SK-N-SH treated with all-trans-retinoic acid at 6 μM for 48 hours (cell line): ENCODE data around the gene EEFSEC.

Experiments
- GLIS3 ChIP-seq: fragments of 250-450 bp; sonication (Bioruptor Pico); IDR thresholded peaks from 2 replicates; pipeline ENCODE4 v1.5.0; 2020; ENCODE audit warnings: mild to moderate bottlenecking, moderate library complexity
- OSR1 ChIP-seq: fragments of 250-450 bp; sonication (Bioruptor Pico); IDR thresholded peaks from 2 replicates; pipeline ENCODE4 v1.8.0; 2022; ENCODE audit warnings: moderate library complexity, mild to moderate bottlenecking, inconsistent platforms
- PPARA ChIP-seq: fragments of 250-450 bp; sonication (Bioruptor Pico); IDR thresholded peaks from 2 replicates; pipeline ENCODE4 v1.5.0; 2020; ENCODE audit warnings: mild to moderate bottlenecking, borderline replicate concordance
- RARB ChIP-seq: fragments of 250-450 bp; sonication (Bioruptor Pico); IDR thresholded peaks from 2 replicates; pipeline ENCODE4 v1.8.0; 2021; ENCODE audit warnings: mild to moderate bottlenecking, moderate library complexity
- SNAI2 ChIP-seq: fragments of 250-450 bp; sonication (Bioruptor Pico); IDR thresholded peaks from 2 replicates; pipeline ENCODE4 v1.5.0; 2020; ENCODE audit warnings: mild to moderate bottlenecking, moderate library complexity
- TCF4 ChIP-seq: fragments of 250-450 bp; sonication (Bioruptor Pico); IDR thresholded peaks from 2 replicates; pipeline ENCODE4 v1.8.0; 2021; ENCODE audit warnings: mild to moderate bottlenecking, moderate library complexity, borderline replicate concordance
- TOX ChIP-seq: fragments of 250-450 bp; sonication (Bioruptor Pico); IDR thresholded peaks from 2 replicates; pipeline ENCODE4 v1.8.0; 2021; ENCODE audit warnings: mild to moderate bottlenecking, moderate library complexity, borderline replicate concordance
- ZFP3 ChIP-seq: fragments of 250-450 bp; sonication (Bioruptor Pico); IDR thresholded peaks from 2 replicates; pipeline ENCODE4 v1.5.0; 2020; ENCODE audit warnings: mild to moderate bottlenecking, moderate library complexity
- ZFP30 ChIP-seq: fragments of 450-650 bp; formaldehyde crosslinking; IDR thresholded peaks from 2 replicates; pipeline ENCODE4 v1.5.0; 2022; ENCODE audit warnings: mild to moderate bottlenecking, moderate library complexity
- ZNF8 ChIP-seq: fragments of 450-650 bp; formaldehyde crosslinking; IDR thresholded peaks from 2 replicates; pipeline ENCODE4 v1.5.0; 2020; ENCODE audit warnings: mild to moderate bottlenecking, moderate library complexity
- TF ChIP-seq, protein P1 (sequence below): fragments of 250-450 bp; sonication (Bioruptor Pico); IDR thresholded peaks from 2 replicates; pipeline ENCODE4 v1.8.0; 2020; ENCODE audit warnings: mild to moderate bottlenecking, moderate library complexity, borderline replicate concordance
- TF ChIP-seq, protein P2 (sequence below): fragments of 250-450 bp; sonication (Bioruptor Pico); IDR thresholded peaks from 2 replicates; pipeline ENCODE4 v1.5.1; 2020; ENCODE audit warnings: low read depth, mild to moderate bottlenecking, moderate library complexity
- TF ChIP-seq, protein P3 (sequence below): fragments of 250-450 bp; sonication (Bioruptor Pico); IDR thresholded peaks from 2 replicates; pipeline ENCODE4 v1.5.0; 2020; ENCODE audit warnings: mild to moderate bottlenecking, moderate library complexity

DNA sequence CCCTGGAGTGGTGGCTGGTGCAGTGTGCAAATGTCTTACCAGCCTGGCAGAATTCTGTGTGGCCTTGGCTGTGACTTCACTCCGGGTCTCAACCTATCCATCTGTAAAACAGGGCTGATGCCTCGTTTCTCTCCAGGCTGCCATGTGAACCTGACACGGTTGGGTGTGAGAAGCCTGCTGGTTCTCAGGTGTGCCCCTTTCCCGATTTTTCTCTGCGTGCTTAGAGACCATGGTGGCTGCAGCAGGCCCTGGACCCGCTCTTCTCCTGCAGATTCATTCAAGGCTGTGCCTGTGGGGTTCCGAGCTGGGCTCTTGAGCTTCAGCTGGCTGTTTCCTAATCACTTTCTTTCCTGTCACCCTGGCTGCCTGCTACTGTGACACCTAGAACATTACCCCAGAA is 38.9 kb downstream of the EEFSEC start:
- TF ChIP-seq, protein P1, sequence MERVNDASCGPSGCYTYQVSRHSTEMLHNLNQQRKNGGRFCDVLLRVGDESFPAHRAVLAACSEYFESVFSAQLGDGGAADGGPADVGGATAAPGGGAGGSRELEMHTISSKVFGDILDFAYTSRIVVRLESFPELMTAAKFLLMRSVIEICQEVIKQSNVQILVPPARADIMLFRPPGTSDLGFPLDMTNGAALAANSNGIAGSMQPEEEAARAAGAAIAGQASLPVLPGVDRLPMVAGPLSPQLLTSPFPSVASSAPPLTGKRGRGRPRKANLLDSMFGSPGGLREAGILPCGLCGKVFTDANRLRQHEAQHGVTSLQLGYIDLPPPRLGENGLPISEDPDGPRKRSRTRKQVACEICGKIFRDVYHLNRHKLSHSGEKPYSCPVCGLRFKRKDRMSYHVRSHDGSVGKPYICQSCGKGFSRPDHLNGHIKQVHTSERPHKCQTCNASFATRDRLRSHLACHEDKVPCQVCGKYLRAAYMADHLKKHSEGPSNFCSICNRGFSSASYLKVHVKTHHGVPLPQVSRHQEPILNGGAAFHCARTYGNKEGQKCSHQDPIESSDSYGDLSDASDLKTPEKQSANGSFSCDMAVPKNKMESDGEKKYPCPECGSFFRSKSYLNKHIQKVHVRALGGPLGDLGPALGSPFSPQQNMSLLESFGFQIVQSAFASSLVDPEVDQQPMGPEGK = no peak
- TF ChIP-seq ZFP30 (no peak), TCF4 (CRISPR knock-in tag) (no peak), ZFP3 (no peak), TOX (CRISPR knock-in tag) (no peak), OSR1 (CRISPR knock-in tag) (no peak), ZNF8 (CRISPR knock-in tag) (no peak), SNAI2 (CRISPR knock-in tag) (no peak), PPARA (CRISPR knock-in tag) (no peak), GLIS3 (CRISPR knock-in tag) (no peak), RARB (CRISPR knock-in tag) (no peak)
- TF ChIP-seq, protein P2, sequence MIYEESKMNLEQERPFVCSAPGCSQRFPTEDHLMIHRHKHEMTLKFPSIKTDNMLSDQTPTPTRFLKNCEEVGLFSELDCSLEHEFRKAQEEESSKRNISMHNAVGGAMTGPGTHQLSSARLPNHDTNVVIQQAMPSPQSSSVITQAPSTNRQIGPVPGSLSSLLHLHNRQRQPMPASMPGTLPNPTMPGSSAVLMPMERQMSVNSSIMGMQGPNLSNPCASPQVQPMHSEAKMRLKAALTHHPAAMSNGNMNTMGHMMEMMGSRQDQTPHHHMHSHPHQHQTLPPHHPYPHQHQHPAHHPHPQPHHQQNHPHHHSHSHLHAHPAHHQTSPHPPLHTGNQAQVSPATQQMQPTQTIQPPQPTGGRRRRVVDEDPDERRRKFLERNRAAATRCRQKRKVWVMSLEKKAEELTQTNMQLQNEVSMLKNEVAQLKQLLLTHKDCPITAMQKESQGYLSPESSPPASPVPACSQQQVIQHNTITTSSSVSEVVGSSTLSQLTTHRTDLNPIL (CRISPR knock-in tag) = no peak
- TF ChIP-seq, protein P3, sequence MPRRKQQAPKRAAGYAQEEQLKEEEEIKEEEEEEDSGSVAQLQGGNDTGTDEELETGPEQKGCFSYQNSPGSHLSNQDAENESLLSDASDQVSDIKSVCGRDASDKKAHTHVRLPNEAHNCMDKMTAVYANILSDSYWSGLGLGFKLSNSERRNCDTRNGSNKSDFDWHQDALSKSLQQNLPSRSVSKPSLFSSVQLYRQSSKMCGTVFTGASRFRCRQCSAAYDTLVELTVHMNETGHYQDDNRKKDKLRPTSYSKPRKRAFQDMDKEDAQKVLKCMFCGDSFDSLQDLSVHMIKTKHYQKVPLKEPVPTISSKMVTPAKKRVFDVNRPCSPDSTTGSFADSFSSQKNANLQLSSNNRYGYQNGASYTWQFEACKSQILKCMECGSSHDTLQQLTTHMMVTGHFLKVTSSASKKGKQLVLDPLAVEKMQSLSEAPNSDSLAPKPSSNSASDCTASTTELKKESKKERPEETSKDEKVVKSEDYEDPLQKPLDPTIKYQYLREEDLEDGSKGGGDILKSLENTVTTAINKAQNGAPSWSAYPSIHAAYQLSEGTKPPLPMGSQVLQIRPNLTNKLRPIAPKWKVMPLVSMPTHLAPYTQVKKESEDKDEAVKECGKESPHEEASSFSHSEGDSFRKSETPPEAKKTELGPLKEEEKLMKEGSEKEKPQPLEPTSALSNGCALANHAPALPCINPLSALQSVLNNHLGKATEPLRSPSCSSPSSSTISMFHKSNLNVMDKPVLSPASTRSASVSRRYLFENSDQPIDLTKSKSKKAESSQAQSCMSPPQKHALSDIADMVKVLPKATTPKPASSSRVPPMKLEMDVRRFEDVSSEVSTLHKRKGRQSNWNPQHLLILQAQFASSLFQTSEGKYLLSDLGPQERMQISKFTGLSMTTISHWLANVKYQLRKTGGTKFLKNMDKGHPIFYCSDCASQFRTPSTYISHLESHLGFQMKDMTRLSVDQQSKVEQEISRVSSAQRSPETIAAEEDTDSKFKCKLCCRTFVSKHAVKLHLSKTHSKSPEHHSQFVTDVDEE (CRISPR knock-in tag) = no peak
